Tibial nerve (tissue), 3 donors: ENCODE measurements around the gene MRPS6.

Source experiments
- CTCF ChIP-seq, 5 experiments: fragments of 200-600 bp in 3 of 5; fragments of 450-650 bp in 2 of 5; sonication (generic) in 3 of 5; IDR thresholded peaks; one replicate each; pipeline ENCODE4 v1.5.1; 2016 to 2019; ENCODE audit warnings: antibody characterized with exemption in 5 of 5, mild to moderate bottlenecking in 3 of 5, moderate library complexity in 2 of 5
- POLR2A ChIP-seq, 2 donors: fragments of 450-650 bp; IDR thresholded peaks; one replicate each; pipeline ENCODE4 v1.6.1; 2017; ENCODE audit warnings: antibody characterized with exemption in 2 of 2, mild to moderate bottlenecking in 2 of 2, moderate library complexity in 2 of 2

GRCh38 chr21:34115160-34115559, 41.8 kb downstream of the MRPS6 start:
- TF ChIP-seq CTCF (IDR thresholded peaks at IDR 0.05) = no peak
- no peak for TF ChIP-seq POLR2A (IDR thresholded peaks at IDR 0.05)
